Endothelial cell of umbilical vein (primary cell): ENCODE data around the gene CHI3L1.

Experiments
- CTCF ChIP-seq, 2 donors: IDR thresholded peaks; 1 replicate in 1 of 2; 2 replicates in 1 of 2; pipeline ENCODE4 v1.5.1; 2011; ENCODE audit warnings: low read length in 2 of 2, mild to moderate bottlenecking in 2 of 2, moderate library complexity in 2 of 2, control low read depth in 1 of 2, inconsistent platforms in 1 of 2, low read depth in 1 of 2; ENCODE audit not compliant: insufficient read depth in 1 of 2; ENCODE audit errors: extremely low read depth in 1 of 2
- EZH2 ChIP-seq: IDR thresholded peaks from 2 replicates; pipeline ENCODE4 v1.6.1; 2012; ENCODE audit warnings: borderline replicate concordance, low read depth, mild to moderate bottlenecking, moderate library complexity, low read length, inconsistent platforms; ENCODE audit not compliant: severe bottlenecking

- TF ChIP-seq CTCF (IDR thresholded peaks at IDR 0.05; ENCODE audit: extremely low read depth in 1 of 2, insufficient read depth in 1 of 2, low read depth in 1 of 2, low read length in 2 of 2) (no peak), EZH2 (no peak)
Observed at GRCh38 chr1:203214871-203215270, 28.4 kb upstream of the CHI3L1 start.
